ENCODE measurements around the gene KCNIP4.

DNA sequence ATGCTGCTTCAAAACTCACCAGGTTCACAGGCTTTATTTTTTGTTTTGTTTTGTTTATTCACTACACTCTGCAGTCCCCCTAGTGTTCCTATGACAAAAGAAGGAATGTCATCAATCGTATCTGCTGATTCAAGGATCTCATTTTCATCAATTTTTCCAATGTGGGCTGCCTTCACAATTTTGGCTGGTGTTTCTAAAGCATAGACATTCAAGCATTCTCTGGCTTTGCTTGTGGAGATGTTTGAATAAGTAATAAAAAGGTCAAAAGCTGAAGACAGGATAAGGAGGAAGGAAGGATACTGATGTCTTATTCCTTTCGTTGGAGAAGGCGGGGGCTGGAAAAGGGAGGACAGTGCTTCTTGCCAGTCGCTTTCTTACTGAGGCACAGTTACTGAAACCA lies 12.2 kb upstream of the KCNIP4 start:
- TF ChIP-seq, protein P1, sequence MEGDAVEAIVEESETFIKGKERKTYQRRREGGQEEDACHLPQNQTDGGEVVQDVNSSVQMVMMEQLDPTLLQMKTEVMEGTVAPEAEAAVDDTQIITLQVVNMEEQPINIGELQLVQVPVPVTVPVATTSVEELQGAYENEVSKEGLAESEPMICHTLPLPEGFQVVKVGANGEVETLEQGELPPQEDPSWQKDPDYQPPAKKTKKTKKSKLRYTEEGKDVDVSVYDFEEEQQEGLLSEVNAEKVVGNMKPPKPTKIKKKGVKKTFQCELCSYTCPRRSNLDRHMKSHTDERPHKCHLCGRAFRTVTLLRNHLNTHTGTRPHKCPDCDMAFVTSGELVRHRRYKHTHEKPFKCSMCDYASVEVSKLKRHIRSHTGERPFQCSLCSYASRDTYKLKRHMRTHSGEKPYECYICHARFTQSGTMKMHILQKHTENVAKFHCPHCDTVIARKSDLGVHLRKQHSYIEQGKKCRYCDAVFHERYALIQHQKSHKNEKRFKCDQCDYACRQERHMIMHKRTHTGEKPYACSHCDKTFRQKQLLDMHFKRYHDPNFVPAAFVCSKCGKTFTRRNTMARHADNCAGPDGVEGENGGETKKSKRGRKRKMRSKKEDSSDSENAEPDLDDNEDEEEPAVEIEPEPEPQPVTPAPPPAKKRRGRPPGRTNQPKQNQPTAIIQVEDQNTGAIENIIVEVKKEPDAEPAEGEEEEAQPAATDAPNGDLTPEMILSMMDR (IDR thresholded peaks at IDR 0.05) = no peak
- no peak for TF ChIP-seq POLR2A (IDR thresholded peaks at IDR 0.05)
